Measurements from ENCODE around the gene PIP5K1B. TPM values are rescaled to one million over a fixed set of nuclear protein-coding genes. Genes with fewer than 3 reads are reported as not detected.

The PIP5K1B gene
- polyA plus RNA-seq, 1 donor (not counting 4 experiments of a cell fraction or from before 2014, with no cell fraction given): not detected

- no peak overlapping the region for H3K4me3 ChIP-seq (ENCODE audit: control insufficient read depth in 2 of 3, extremely low read depth in 1 of 3, insufficient read depth in 2 of 3, low read depth in 1 of 3, low read length in 3 of 3)
- dilution Hi-C loops (cut with MboI; ENCODE audit: extremely low pct_ligation_motif_present, low sequenced_read_pairs): no loop called here
- TF ChIP-seq EZH2 (IDR thresholded peaks at IDR 0.05; ENCODE audit: low read length): no peak
- no peak for TF ChIP-seq CTCF (optimal IDR thresholded peaks at IDR 0.05 in 1 of 3, IDR thresholded peaks at IDR 0.05 in 1 of 3, conservative IDR thresholded peaks at IDR 0.05 in 1 of 3; ENCODE audit: extremely low read depth in 1 of 3, insufficient read depth in 2 of 3, low read length in 3 of 3)
- H3K27me3 ChIP-seq (ENCODE audit: control insufficient read depth, extremely low read depth, insufficient read depth, low read length): no peaks in the 10 kb centered on the region
- no peaks in the 10 kb centered on the region for H3K79me2 ChIP-seq (ENCODE audit: control insufficient read depth, insufficient read depth, low read length)
- DNase-seq (ENCODE audit: low read depth, low spot score) (no peak), FAIRE-seq (no peak)
- H3K9me1 ChIP-seq (ENCODE audit: control insufficient read depth, extremely low read depth, insufficient read depth, low read length): no peaks in the 10 kb centered on the region
- no peaks in the 10 kb centered on the region for H3K4me1 ChIP-seq (ENCODE audit: control insufficient read depth, extremely low read depth, insufficient read depth, low read length)
- no peaks in the 10 kb centered on the region for H4K20me1 ChIP-seq (ENCODE audit: control insufficient read depth, extremely low read depth, insufficient read depth, low read length)
- H3K27ac ChIP-seq (ENCODE audit: control insufficient read depth, insufficient read depth, low read length): no peak overlapping the region
- H2AFZ ChIP-seq (ENCODE audit: control insufficient read depth, low read length): no peak overlapping the region
- H3K9me3 ChIP-seq (ENCODE audit: control insufficient read depth, low read depth, low read length): no peaks in the 10 kb centered on the region
- no peaks in the 10 kb centered on the region for H3K36me3 ChIP-seq (ENCODE audit: control insufficient read depth in 2 of 2, extremely low read depth in 1 of 2, insufficient read depth in 2 of 2, low read length in 2 of 2)
- H3K4me2 ChIP-seq (ENCODE audit: control insufficient read depth, extremely low read depth, insufficient read depth, low read depth, low read length): no peak overlapping the region
- no peak overlapping the region for H3K9ac ChIP-seq (ENCODE audit: control insufficient read depth, extremely low read depth, insufficient read depth, low read length)
Observed at GRCh38 chr9:68966496-68966944, 261.5 kb downstream of the PIP5K1B start.

- no peak for FAIRE-seq
- Histone ChIP-seq H3K79me2 (ENCODE audit: control insufficient read depth, insufficient read depth, low read length) (no peaks in the 10 kb centered on the region), H3K27me3 (ENCODE audit: control insufficient read depth, extremely low read depth, insufficient read depth, low read length) (no peaks in the 10 kb centered on the region), H3K9ac (ENCODE audit: control insufficient read depth, extremely low read depth, insufficient read depth, low read length) (no peak overlapping the region), H4K20me1 (ENCODE audit: control insufficient read depth, extremely low read depth, insufficient read depth, low read length) (no peaks in the 10 kb centered on the region), H3K4me1 (ENCODE audit: control insufficient read depth, extremely low read depth, insufficient read depth, low read length) (no peaks in the 10 kb centered on the region), H3K4me2 (ENCODE audit: control insufficient read depth, extremely low read depth, insufficient read depth, low read depth, low read length) (no peak overlapping the region), H3K36me3 (ENCODE audit: control insufficient read depth in 2 of 2, extremely low read depth in 1 of 2, insufficient read depth in 2 of 2, low read length in 2 of 2) (no peaks in the 10 kb centered on the region), H2AFZ (ENCODE audit: control insufficient read depth, low read length) (no peak overlapping the region), H3K4me3 (ENCODE audit: control insufficient read depth in 2 of 3, extremely low read depth in 1 of 3, insufficient read depth in 2 of 3, low read depth in 1 of 3, low read length in 3 of 3) (no peak overlapping the region), H3K9me3 (ENCODE audit: control insufficient read depth, low read depth, low read length) (no peaks in the 10 kb centered on the region), H3K9me1 (ENCODE audit: control insufficient read depth, extremely low read depth, insufficient read depth, low read length) (no peaks in the 10 kb centered on the region), H3K27ac (ENCODE audit: control insufficient read depth, insufficient read depth, low read length) (no peak overlapping the region)
- no peak for DNase-seq (ENCODE audit: low read depth, low spot score)
- TF ChIP-seq CTCF (optimal IDR thresholded peaks at IDR 0.05 in 1 of 3, IDR thresholded peaks at IDR 0.05 in 1 of 3, conservative IDR thresholded peaks at IDR 0.05 in 1 of 3; ENCODE audit: extremely low read depth in 1 of 3, insufficient read depth in 2 of 3, low read length in 3 of 3) (no peak), EZH2 (IDR thresholded peaks at IDR 0.05; ENCODE audit: low read length) (no peak)
- dilution Hi-C loops (cut with MboI; ENCODE audit: extremely low pct_ligation_motif_present, low sequenced_read_pairs): no loop called here
Observed at GRCh38 chr9:68967800-68968199, 262.8 kb downstream of the PIP5K1B start.
